GM11168 (cell line): ENCODE data around the gene SPRY1.

Source experiments
- in situ Hi-C: fragments of 300-500 bp; cut with MboI; formaldehyde crosslinking; loops from one replicate; pipeline ENCODE4 v1.12.0; 2022; ENCODE audit warnings: low sequenced_read_pairs; ENCODE audit not compliant: unreplicated experiment

The SPRY1 gene, protein sequence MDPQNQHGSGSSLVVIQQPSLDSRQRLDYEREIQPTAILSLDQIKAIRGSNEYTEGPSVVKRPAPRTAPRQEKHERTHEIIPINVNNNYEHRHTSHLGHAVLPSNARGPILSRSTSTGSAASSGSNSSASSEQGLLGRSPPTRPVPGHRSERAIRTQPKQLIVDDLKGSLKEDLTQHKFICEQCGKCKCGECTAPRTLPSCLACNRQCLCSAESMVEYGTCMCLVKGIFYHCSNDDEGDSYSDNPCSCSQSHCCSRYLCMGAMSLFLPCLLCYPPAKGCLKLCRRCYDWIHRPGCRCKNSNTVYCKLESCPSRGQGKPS

DNA sequence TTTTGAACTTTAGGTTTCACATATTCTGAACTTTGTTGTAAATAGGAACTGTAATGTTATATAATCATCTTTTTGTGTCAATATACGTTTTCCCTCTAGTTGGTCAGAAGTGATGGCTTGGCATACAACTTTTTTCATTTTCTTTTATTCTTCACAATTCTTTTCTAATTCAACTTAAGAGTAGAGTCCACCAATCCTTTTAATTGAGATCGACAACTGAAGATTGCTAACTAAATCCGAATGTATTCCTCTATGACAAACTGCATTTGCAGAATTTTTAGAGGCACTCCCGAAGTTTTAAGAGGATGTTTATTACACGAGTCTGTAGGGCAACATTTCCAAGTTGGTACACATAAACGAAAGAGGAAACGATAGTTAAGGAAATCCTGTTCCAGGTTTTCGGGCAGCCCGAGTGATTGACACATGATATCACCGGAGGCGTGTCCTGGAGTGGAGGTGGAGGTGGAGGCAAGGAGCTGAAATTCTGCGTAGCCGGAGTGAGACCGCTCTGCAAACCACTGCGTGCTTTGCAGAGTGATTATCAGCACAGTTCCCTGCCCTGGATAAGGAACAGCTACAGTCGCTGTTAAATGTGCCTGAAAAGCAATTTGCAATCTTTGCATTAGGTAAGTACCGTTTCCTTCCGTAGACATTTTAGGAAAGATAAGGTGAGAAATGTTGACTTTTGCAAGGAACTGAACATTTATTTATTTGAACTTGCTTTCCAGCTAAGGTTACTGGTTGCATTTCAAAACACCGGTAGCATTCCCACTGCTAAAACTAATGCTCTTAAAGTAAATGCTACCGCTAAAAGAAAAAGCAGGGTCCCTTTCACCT, at the start of gene SPRY1:
Gene SPRY1, plus strand, starts transcription at position 489 of the 837 bp plus-strand sequence. CDS start 4,797 bp downstream, outside the sequence.
- in situ Hi-C loops, result no loop called here

DNA sequence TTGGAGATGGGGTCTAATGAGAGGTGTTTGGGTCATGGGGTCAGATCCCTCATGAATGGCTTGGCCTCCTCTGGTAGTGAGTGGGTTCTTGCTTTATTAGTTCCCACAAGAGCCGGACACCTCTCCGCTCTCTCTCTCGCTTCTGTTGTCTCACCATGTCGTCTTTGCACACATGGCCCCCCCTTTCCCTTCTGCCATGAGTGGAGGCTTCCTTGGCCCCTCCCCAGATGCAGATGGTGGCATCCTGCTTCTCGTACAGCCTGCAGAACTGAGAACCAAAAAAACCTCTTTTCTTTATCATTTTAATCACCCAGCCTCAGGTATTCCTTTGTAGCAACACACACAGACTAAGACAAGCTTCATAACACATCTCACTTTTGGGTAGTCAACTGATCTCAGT, 49.6 kb upstream of the SPRY1 start:
- in situ Hi-C loops, result no loop called here

DNA sequence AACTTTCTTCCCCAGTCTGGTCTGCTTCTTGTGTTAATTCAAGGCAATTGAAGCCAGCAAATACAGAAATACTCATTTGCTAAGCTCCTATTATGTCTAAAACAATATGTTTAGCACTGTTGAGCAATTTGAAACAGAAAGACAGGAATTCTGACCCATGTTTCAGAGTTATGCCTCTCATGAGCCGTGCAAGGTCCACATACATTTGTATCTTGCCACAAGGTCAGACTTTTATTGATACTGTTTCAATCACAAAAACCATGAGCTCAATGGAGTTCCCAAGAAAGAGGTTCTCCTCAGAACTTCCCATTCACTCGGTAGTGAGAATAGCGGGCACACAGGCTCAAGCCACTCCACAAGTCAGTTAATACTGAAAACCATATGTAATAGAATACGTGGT, 47.6 kb upstream of the SPRY1 start:
- in situ Hi-C loops, result no loop called here

DNA sequence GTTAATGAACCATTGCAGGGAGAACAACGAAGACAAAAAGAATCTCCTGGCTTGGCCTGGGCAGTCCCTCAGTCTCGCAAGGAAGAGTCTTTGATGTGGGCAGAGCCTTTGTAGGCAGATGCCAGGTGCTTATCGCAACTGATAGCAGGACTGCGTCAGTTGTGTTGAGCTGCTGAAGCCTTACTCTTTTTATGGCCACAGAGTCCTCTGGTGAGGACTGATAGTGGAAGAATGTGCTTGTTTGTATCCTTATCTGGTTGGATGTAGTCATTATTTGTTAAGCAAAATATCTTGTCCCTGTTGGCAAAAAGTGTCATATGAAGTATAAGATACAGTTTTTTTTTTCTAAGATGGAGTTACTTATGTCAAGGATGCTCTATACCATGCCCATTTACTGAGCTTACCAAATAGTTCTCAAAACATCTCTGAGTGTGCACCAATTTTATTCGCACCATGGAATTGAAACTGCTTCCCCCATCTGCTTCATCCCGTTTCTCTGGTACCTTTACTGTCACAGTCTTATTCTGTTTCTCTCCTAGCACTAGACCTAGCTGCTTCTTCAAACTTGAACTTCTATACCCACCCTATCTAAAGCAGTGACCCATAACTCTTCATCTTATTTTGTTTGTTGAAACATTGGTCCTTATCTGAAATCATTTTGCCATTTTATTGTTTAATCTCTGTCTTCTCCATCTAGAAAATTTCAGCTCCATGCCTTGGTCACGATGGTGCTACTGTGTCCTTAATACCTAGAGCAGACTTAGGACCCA, 47.0 kb upstream of the SPRY1 start:
- in situ Hi-C loops, result no loop called here

DNA sequence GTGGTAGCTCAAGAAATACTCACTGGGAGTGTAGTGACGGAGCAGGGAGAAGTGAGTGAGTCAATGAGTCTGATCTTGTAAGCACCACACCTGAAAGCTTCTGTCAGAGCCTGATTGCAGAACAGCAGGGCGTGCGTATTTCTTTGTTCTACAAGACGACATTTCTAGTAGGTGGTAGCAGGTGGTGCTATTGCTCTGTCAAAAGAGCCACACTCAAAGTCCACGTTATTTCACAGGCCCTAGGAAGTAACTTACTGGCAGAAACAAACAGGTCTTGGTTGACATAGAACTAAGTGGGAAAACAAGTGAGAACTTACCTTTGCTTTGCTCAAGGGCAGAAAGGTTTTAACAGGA, 46.4 kb upstream of the SPRY1 start:
- in situ Hi-C loops, result no loop called here

DNA sequence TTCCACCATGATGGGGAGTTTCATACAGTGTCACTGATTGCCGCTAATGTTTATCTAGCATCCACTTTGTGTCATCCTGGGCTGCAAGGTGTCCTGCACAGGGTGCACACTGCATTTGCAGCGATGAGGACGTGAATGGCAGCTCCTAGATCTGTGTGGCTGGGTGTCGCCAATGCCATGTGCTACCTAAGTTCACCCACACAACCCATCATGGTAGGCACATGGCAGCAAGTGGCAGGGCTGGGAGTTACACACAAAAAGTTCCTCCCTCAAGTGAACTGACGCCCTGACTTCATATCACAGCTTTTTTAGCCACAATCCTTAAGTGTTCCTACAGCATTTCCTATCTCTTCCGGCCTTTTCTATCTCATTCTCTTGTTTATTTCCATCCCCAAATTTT, 45.9 kb upstream of the SPRY1 start:
- in situ Hi-C loops, result no loop called here

DNA sequence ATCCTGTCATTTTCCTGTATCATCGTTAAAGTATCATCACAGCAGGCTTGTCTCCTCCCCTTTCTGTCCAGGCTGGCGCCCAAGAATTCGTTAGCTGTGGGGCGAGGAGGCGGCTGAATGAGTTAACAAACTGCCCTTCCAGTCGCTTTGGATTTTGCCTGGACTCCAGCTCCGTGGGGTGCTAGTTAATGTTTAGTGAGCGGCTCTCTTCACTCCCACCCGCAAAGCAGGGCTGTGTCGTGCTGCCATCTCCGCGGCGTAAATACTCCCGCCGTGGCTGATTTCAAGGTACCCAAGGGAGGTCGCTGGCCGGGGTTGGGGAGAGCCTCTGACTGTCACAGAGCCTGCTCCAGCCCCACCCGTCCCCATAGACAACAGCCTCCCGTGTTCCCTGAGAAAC, 44.9 kb upstream of the SPRY1 start:
- in situ Hi-C loops, result no loop called here

DNA sequence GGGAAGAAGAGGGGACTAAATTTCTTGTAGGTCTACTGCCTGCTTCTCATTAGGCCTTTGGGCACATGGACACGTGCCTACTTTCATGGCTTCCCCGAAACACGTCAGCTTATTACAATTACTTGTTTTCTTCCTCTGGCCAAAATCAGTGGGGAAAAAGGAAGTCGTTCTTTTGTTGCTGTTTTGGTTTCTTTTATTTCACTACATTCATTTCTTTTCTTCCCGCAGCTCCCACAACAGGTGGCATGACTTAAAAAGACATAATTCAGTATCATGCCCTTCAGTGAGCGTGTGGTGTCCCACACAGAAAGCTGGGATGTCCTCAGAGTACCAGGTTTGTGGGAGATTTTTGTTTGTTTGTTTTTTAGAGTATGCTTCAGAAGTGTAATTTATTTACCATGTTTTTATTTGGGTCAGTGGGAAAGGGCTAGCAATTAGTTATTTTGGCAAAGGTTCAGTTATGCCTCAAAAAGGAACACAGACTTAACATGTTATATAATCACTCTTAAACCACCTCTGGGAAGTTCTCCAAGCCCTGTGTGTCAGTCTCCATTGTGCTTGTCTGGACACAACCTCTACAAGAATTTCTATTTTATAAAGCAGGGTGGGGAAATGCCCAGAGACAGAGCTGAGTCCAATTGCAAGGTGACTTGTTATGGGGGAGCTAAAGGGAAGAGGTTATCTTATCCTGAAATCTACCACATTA, 44.2 kb upstream of the SPRY1 start:
- in situ Hi-C loops, result no loop called here

DNA sequence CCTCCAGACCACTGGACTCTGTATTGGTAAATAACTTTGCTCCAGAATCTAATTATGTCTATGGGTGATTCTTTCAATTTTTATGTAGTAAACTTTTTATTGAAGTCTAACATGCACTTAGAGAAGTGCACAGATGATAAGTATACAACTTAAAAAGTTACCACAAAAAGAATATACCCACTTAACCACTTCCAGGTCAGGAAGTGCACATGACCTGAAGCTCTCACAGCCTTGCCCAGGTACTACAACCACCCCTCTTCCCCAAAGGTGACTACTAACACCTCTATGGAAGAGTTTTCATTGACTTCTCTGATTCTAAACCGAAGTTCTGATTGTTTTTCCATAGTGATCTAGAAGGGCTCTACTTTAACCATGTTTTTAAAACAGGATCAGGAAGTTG, 43.6 kb upstream of the SPRY1 start:
- in situ Hi-C loops, result no loop called here

DNA sequence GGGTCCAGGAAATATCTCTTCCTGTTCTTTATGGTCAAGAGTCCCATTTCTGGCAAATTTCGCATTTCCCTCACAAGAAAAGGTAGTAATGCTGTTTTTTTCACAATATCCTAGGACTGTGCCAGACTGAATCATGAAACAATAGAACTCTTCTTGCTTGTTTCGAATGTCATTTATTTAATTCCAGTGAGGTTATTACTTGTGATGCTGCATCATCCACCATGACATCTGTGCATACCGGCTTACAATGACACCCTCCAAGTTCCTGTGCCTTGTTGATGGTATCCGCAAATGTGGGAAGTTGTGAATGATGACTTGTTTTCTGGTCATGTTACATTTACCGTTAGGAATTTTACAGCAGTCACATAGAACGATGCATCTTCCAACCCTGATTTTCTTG, 42.9 kb upstream of the SPRY1 start:
- in situ Hi-C loops, result no loop called here

DNA sequence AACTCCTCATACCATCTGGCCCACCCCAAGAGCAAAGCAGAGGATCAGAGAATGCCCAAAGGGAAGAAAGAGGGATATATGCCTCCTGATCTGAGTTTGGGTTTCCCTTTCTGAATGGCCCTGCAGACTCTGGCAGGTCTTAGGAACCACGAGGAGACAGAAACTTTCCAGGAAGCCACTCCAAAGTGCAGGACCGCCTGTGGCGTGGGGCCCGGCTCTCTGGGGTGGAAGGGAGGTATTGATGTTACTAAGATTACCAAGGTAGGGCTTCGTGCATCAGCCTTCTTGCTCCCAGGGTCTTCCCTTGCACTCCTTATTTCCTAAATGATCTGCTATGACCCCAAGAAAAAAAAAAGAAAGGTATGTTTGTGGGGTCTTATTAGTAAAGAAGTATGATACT, 41.9 kb upstream of the SPRY1 start:
- in situ Hi-C loops, result no loop called here

DNA sequence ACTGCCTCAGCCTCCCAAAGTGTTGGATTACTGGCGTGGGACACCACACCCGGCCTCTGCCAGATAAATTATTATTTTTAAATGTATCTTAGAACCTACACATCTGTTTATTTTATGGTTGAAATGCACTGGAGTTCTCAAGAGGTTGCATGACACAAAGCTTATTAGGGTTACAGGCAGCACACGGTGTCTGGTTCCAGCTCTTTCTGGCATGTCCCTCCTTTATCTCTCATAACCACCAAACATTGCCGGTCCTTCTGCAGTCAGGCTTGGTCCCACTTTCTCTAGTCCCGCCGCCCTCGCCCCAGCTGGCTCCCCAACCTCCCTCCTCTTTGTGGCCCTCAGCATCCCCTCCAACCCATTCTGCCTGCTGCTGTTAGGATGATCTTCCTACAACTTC, 39.7 kb upstream of the SPRY1 start:
- in situ Hi-C loops, result no loop called here

DNA sequence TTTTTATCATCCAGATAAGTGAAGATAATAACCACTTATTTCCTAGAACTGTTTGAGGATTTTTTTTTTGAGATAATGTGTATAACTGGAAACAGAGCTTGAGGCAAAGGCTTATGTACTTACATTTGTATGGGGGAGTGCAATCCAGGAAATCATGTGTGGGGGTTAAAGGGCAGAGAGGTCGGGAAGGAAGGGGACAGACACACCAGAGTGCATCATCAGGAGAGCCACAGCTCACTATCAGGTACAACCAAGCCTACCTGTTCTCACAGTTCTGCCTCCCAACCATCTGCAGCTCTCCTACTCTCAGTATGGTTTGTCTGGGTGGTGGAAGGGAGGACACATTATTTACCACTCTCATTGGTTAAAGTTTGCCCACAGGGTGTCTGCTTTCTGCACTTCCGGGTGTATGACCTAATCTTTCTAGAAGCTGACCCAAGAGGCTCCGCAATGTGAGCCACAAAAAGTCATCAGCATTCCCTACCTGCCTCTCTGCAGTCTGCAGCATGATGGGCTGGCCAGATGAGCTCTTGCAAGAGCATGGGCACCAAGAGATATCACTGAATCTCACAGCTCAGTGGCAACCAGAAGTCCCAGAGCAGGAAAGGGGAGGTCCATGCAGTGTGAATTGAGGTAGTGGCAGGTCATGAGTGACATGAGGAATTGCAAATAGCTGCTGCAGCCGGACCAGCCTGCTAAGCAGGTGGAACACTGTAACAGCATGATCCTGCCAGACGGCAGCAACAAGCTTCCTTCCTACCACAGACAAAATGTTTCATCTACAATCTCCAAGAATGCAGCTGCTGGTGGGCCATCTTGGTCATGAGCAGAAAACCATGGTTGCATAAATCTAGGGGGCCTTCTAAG, 36.9 kb upstream of the SPRY1 start:
- in situ Hi-C loops, result no loop called here

DNA sequence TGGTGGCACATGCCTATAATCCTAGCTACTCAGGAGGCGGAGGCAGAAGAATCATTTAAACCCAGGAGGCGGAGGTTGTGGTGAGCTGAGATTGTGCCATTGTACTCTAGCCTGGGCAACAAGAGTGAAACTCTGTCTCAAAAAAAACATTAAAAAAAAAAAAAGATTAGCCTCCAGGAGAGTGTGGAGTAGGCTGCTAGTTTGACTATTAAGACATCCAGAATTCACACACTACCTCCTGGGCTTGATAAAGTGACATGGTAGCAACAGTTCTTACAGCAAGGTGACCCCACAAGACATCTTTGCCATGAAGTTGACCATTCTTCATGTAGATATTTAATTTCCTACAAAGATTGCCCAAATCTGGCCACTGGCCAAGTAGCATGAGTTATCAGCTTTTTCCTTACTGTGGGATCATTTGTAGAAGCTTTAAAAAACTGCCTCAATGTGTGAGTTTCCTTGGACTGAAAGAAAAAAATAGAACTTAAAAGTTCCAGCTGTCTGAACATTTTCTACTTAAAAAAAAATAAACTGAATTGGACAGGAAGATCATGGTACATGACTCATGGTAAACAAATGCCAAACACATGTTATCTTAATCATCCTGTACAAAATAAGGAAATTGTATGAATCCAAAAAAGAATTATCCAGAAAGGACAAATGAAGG, 35.3 kb upstream of the SPRY1 start:
- in situ Hi-C loops, result no loop called here

DNA sequence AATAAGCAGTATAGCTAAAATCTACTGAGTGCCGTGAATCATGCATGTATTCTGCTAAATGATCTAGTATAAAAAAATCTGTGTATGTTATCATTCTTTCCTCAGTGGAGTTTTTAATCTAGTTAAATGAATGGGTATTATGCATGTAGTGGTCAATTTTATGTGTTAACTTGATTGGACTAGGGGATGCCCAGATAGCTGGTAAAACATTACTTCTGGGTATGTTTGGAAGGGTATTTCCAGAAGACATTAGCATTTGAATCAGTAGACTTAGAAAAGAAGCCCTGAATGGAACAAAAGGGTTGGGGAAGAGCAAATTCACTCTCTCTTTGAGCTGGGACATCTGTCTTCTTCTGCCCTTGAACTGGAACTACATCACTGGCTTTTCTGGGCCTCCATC, 34.5 kb upstream of the SPRY1 start:
- in situ Hi-C loops, result no loop called here

DNA sequence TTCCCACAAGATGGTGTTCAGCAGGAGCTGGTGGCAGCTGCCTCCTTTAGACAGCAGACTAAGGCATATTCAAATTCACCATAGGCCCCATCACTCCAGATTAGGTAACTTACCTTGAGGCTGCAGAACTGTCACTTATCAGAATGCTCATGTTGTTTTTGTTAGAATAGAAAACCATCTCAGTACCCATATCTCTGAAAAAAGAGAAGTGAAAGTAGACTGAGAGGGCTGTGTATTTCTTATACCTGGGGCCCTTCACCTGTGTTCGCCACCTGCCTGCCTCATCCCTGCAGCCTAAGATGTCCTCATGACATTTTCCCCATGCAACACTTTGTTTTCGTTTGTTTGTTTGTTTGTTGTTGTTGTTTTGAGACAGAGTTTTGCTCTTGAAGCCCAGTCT, 32.9 kb upstream of the SPRY1 start:
- in situ Hi-C loops, result no loop called here

DNA sequence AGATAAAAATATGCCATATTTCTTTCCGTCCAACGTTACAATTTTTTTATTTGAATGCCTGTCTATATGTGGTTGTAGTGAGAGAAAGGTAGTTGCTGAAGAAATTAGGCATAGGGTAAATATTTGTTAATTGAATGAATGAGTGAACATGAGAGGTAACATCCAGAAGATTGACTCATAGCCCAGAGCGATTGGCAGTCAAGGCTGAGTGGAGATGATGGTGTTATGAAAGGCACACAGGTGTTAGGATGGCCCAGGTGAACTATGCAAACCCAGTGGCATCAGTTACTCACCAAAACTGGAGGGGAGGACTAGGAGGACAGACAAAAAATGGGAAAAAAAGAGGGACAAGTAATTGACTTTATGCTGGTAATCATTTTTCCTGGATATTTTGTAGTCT, 31.7 kb upstream of the SPRY1 start:
- in situ Hi-C loops, result no loop called here

DNA sequence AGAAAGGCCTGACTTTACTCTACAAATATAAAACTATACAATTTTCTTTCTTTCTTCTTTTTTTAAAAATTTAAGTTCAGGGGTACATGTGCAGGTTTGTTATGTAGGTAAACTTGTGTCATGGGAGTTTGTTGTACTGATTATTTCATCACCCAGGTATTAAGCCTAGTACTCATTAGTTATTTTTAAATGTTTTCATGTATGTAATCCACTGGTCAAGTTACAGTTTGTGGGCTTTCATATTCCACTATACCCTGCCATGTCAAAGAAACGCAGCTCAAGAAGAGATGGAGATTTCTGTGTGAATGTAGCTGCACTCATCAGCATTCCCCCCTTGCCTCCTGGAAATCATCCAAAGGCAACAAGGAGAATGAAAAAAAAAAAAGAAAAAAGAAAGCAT, 31.2 kb upstream of the SPRY1 start:
- in situ Hi-C loops, result no loop called here

DNA sequence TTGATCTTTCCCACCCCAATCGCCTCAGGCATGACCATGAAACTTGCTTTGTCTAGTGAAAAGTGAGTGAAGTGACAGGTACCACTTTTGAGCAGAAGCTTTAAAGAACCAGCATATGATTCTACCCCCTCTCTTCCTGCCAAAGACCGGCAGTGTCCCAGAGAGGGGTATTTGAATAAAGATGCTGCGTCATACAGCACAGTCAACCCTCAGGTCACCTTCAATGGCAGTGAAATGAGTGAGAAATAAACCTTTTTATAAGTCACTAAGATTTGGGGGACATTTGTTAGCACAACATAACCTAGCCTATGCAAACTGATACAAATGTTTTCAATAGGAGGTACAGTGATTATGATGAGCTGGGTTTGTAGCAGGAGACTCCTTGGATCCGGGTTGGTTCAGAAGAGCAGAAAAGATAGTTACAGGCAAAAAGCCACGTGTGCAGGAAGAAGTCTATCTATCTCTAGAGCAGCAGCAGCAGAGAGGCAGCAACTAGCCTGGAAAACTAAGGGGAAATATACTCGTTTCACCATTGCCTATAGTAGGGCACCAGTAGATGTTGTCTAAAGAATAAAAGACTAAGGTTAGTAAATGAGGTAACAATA, 30.3 kb upstream of the SPRY1 start:
- in situ Hi-C loops, result no loop called here
